ENCODE measurements around the gene POTEM.
"Not testable (repeated sequence)": the region's sequence is repeated elsewhere in the genome, so short reads cannot be mapped to it uniquely, and the experiment has no call there.

GRCh38 chr14:18920052-18920451 lies 47.2 kb upstream of the POTEM start:
- TF ChIP-seq POLR2AphosphoS5, POLR2A (IDR thresholded peaks at IDR 0.05; ENCODE audit: low read depth, low read length): not testable (repeated sequence)

Data from GM12892 (cell line).